SK-N-SH treated with all-trans-retinoic acid at 6 μM for 48 hours (cell line): ENCODE data around the gene TAF6.

Source experiments
- ARNTL ChIP-seq: fragments of 450-650 bp; formaldehyde crosslinking; IDR thresholded peaks from 2 replicates; pipeline ENCODE4 v1.5.0; 2020; ENCODE audit warnings: low read depth, mild to moderate bottlenecking, moderate library complexity, borderline replicate concordance
- ESRRG ChIP-seq: fragments of 250-450 bp; sonication (Bioruptor Pico); IDR thresholded peaks from 2 replicates; pipeline ENCODE4 v1.6.1; 2021; ENCODE audit warnings: mild to moderate bottlenecking
- PATZ1 ChIP-seq: fragments of 250-450 bp; sonication (Bioruptor Pico); IDR thresholded peaks from 2 replicates; pipeline ENCODE4 v1.8.0; 2020; ENCODE audit warnings: mild to moderate bottlenecking, moderate library complexity, borderline replicate concordance
- RARB ChIP-seq: fragments of 250-450 bp; sonication (Bioruptor Pico); IDR thresholded peaks from 2 replicates; pipeline ENCODE4 v1.8.0; 2021; ENCODE audit warnings: mild to moderate bottlenecking, moderate library complexity
- TCF4 ChIP-seq: fragments of 250-450 bp; sonication (Bioruptor Pico); IDR thresholded peaks from 2 replicates; pipeline ENCODE4 v1.8.0; 2021; ENCODE audit warnings: mild to moderate bottlenecking, moderate library complexity, borderline replicate concordance
- TOX ChIP-seq: fragments of 250-450 bp; sonication (Bioruptor Pico); IDR thresholded peaks from 2 replicates; pipeline ENCODE4 v1.8.0; 2021; ENCODE audit warnings: mild to moderate bottlenecking, moderate library complexity, borderline replicate concordance
- ZC3H10 ChIP-seq: fragments of 250-450 bp; sonication (Bioruptor Pico); IDR thresholded peaks from 2 replicates; pipeline ENCODE4 v1.5.1; 2021; ENCODE audit warnings: mild to moderate bottlenecking, moderate library complexity
- ZFP30 ChIP-seq: fragments of 450-650 bp; formaldehyde crosslinking; IDR thresholded peaks from 2 replicates; pipeline ENCODE4 v1.5.0; 2022; ENCODE audit warnings: mild to moderate bottlenecking, moderate library complexity
- ZNF565 ChIP-seq: fragments of 450-650 bp; formaldehyde crosslinking; conservative IDR thresholded peaks from 2 replicates; pipeline ENCODE4 v1.5.0; 2020; ENCODE audit warnings: low read depth, mild to moderate bottlenecking, moderate library complexity

GRCh38 chr7:100153708-100154535 is 34.8 kb upstream of the TAF6 start:
- no peak for TF ChIP-seq ZNF565 (CRISPR knock-in tag)
- no peak for TF ChIP-seq ZFP30 (CRISPR knock-in tag)
- no peak for TF ChIP-seq TOX
- TF ChIP-seq PATZ1: no peak
- TF ChIP-seq ARNTL (CRISPR knock-in tag): no peak
- TF ChIP-seq RARB (CRISPR knock-in tag): no peak
- no peak for TF ChIP-seq TCF4
- no peak for TF ChIP-seq ESRRG (CRISPR knock-in tag)
- TF ChIP-seq ZC3H10 (CRISPR knock-in tag): no peak
